GM23338 (cell line): ENCODE data around the gene HS3ST1. TPM values are rescaled to one million over a fixed set of nuclear protein-coding genes. Genes with fewer than 3 reads are reported as not detected.

Experiments
- ATAC-seq: fragments of 200-7000 bp; cut with Tn5 transposase; 3 replicates; pipeline ENCODE4 v1.9.1; 2020
- DNase-seq: peaks from one replicate; pipeline ENCODE4 v3.0.0-alpha.2; 2015; ENCODE audit warnings: low spot score
- H2AFZ ChIP-seq: fragments of 200-600 bp; sonication (generic); 2 replicates; pipeline ENCODE4 v1.8.0; 2016; ENCODE audit warnings: antibody characterized with exemption, mild to moderate bottlenecking, moderate library complexity
- H3F3A ChIP-seq: fragments of 200-600 bp; sonication (generic); replicated peaks from 2 replicates; pipeline ENCODE4 v1.8.0; 2017; ENCODE audit warnings: antibody characterized with exemption, mixed run types, low read depth
- H3K27ac ChIP-seq: fragments of 200-600 bp; sonication (generic); 2 replicates; pipeline ENCODE4 v1.6.1; 2016; ENCODE audit warnings: low read depth
- H3K27me3 ChIP-seq: fragments of 200-600 bp; sonication (generic); 2 replicates; pipeline ENCODE4 v1.8.0; 2016; ENCODE audit warnings: mild to moderate bottlenecking, mixed run types, moderate library complexity; ENCODE audit not compliant: insufficient read depth
- H3K36me3 ChIP-seq: fragments of 200-600 bp; sonication (generic); 2 replicates; pipeline ENCODE4 v1.8.0; 2016; ENCODE audit warnings: mild to moderate bottlenecking; ENCODE audit not compliant: insufficient read depth
- H3K4me1 ChIP-seq: fragments of 200-600 bp; sonication (generic); 2 replicates; pipeline ENCODE4 v1.8.0; 2016; ENCODE audit warnings: mild to moderate bottlenecking, moderate library complexity; ENCODE audit not compliant: insufficient read depth
- H3K4me2 ChIP-seq: fragments of 200-600 bp; sonication (generic); 2 replicates; pipeline ENCODE4 v1.7.1; 2017; ENCODE audit warnings: mixed run types
- H3K4me3 ChIP-seq: fragments of 200-600 bp; sonication (generic); 2 replicates; pipeline ENCODE4 v1.6.1; 2016; ENCODE audit warnings: mixed run types
- H3K79me2 ChIP-seq: fragments of 200-600 bp; sonication (generic); replicated peaks from 2 replicates; pipeline ENCODE4 v1.8.0; 2017; ENCODE audit warnings: mild to moderate bottlenecking; ENCODE audit not compliant: insufficient read depth
- H3K9me2 ChIP-seq: fragments of 200-600 bp; sonication (generic); 2 replicates; pipeline ENCODE4 v1.8.0; 2017; ENCODE audit not compliant: insufficient read depth
- H4K20me1 ChIP-seq: fragments of 200-600 bp; sonication (generic); replicated peaks from 2 replicates; pipeline ENCODE4 v1.8.0; 2017; ENCODE audit warnings: mild to moderate bottlenecking; ENCODE audit not compliant: insufficient read depth
- H3K27ac Mint-ChIP-seq: 2 replicates; pipeline ENCODE4 v1.8.0; 2020; ENCODE audit warnings: inconsistent platforms, mild to moderate bottlenecking, moderate library complexity, mixed read lengths
- H3K27me3 Mint-ChIP-seq: 3 replicates; pipeline ENCODE4 v1.8.0; 2022; ENCODE audit warnings: low read depth, mild to moderate bottlenecking, moderate library complexity, mixed read lengths, inconsistent platforms; ENCODE audit not compliant: insufficient read depth, poor library complexity
- H3K36me3 Mint-ChIP-seq: 3 replicates; pipeline ENCODE4 v1.8.0; 2021; ENCODE audit warnings: low read depth, mild to moderate bottlenecking, inconsistent platforms, moderate library complexity, mixed read lengths
- H3K4me1 Mint-ChIP-seq: 3 replicates; pipeline ENCODE4 v1.8.0; 2020; ENCODE audit warnings: mild to moderate bottlenecking, inconsistent platforms, mixed read lengths
- H3K4me3 Mint-ChIP-seq: 3 replicates; pipeline ENCODE4 v1.8.0; 2021; ENCODE audit warnings: moderate library complexity, mild to moderate bottlenecking, inconsistent platforms, mixed read lengths
- H3K9me3 Mint-ChIP-seq: 3 replicates; pipeline ENCODE4 v1.8.0; 2020; ENCODE audit warnings: moderate library complexity, mild to moderate bottlenecking, inconsistent platforms, mixed read lengths
- CREB1 ChIP-seq: fragments of 250-450 bp; sonication (Bioruptor Pico); IDR thresholded peaks from 2 replicates; pipeline ENCODE4 v1.5.0; 2020; ENCODE audit warnings: low read depth, mild to moderate bottlenecking, moderate library complexity
- ETS1 ChIP-seq: IDR thresholded peaks from 2 replicates; pipeline ENCODE4 v1.6.1; 2016; ENCODE audit warnings: antibody characterized with exemption
- EZH2 ChIP-seq: fragments of 200-600 bp; sonication (generic); IDR thresholded peaks from one replicate; pipeline ENCODE4 v1.8.0; 2017; ENCODE audit warnings: antibody characterized with exemption, mild to moderate bottlenecking, low read depth; ENCODE audit not compliant: unreplicated experiment
- EZH2phosphoT487 ChIP-seq: fragments of 200-600 bp; sonication (generic); IDR thresholded peaks from one replicate; pipeline ENCODE4 v1.8.1; 2018; ENCODE audit warnings: antibody characterized with exemption; ENCODE audit not compliant: unreplicated experiment
- JUNB ChIP-seq: IDR thresholded peaks from one replicate; pipeline ENCODE4 v1.6.1; 2016; ENCODE audit warnings: antibody characterized with exemption; ENCODE audit not compliant: unreplicated experiment
- NANOG ChIP-seq: IDR thresholded peaks from 2 replicates; pipeline ENCODE4 v1.6.1; 2016; ENCODE audit warnings: antibody characterized with exemption, borderline replicate concordance
- POLR2AphosphoS5 ChIP-seq: IDR thresholded peaks from 2 replicates; pipeline ENCODE4 v1.6.1; 2016; ENCODE audit warnings: antibody characterized with exemption, low read depth
- REST ChIP-seq: IDR thresholded peaks from one replicate; pipeline ENCODE4 v1.6.1; 2018; ENCODE audit warnings: antibody characterized with exemption; ENCODE audit not compliant: unreplicated experiment
- STAT1 ChIP-seq: IDR thresholded peaks from one replicate; pipeline ENCODE4 v1.6.1; 2016; ENCODE audit warnings: antibody characterized with exemption; ENCODE audit not compliant: unreplicated experiment
- ZNF114 ChIP-seq: fragments of 250-450 bp; sonication (Bioruptor Pico); IDR thresholded peaks from 2 replicates; pipeline ENCODE4 v1.5.0; 2020; ENCODE audit warnings: mild to moderate bottlenecking, moderate library complexity
- ZNF331 ChIP-seq: fragments of 250-450 bp; sonication (Bioruptor Pico); IDR thresholded peaks from 2 replicates; pipeline ENCODE4 v1.5.0; 2020; ENCODE audit warnings: low read depth, mild to moderate bottlenecking, moderate library complexity
- polyA plus RNA-seq: library from polyadenylated mRNA; unstranded; fragments of >200 nt; fragmentation: Nextera tagmentation; extraction: Ambion mirVana; gene quantifications from 2 replicates; pipeline ENCODE4 v1.2.1, GENCODE V29; 2016
- total RNA-seq: library from RNA; depleted of rRNA; stranded (reverse); fragments of >200 nt; shearing (Covaris generic); gene quantifications from 2 replicates; pipeline ENCODE4 v1.2.3, GENCODE V29; 2014
- TF ChIP-seq, protein P1 (sequence below), 2 experiments: fragments of 200-600 bp in 1 of 2; sonication (generic) in 1 of 2; conservative IDR thresholded peaks; 2 replicates each; pipeline versions ENCODE4 v1.5.1 to v1.6.1; 2016 to 2017; ENCODE audit warnings: antibody characterized with exemption in 2 of 2, low read depth in 2 of 2, mild to moderate bottlenecking in 2 of 2, moderate library complexity in 1 of 2
- TF ChIP-seq, protein P2 (sequence below): fragments of 250-450 bp; sonication (Bioruptor Pico); IDR thresholded peaks from 2 replicates; pipeline ENCODE4 v1.5.0; 2020; ENCODE audit warnings: mild to moderate bottlenecking, moderate library complexity

Gene HS3ST1
- total and polyA plus RNA-seq, 2 experiments from 2014 or later, result 0.94 to 1.3 TPM

DNA sequence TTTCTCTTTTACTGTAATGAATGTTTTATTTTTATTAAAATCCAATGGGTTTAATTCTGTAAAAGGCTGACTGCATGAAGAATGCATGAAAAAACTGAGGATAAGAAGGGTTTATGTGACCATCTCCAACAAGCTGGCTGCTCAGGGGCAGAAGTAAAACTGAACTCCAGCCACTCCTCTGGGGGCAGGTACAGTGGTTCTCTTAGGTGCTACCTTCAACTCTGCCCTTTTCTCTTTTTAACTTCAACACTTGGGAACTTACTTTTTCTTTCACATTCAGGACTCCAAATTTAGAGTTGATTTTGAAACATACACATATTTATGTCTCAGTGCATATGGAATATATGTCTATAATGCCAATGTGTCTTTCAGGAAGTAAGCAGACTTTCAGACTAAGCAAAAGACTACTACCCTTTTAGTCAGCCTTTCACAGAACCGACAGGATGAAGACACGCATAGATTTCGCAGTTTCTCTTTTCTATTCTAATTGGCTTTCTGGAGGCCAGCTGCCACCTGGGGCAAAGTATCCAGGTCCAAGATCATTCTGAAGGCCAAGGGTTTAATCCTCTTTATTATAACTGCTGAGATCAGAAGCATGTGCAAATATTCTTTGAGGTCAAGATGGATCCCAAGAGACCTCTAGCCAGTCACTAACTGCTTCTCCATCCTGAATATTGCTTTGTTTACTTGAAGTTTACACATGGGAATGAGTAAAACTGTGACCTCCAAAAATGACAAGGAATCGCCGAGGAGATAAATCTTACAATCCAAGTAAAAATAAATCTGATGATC lies 30.7 kb downstream of the HS3ST1 start:
- no peaks in the 10 kb centered on the region; the same call in 2 of the 3 replicates for H3K9me3 Mint-ChIP-seq
- Histone ChIP-seq H3F3A (no peaks in the 10 kb centered on the region), H3K79me2 (no peaks in the 10 kb centered on the region), H3K4me3 (no peak overlapping the region), H3K4me1 (no peaks in the 10 kb centered on the region), H3K27ac (no peak overlapping the region), H3K36me3 (no peaks in the 10 kb centered on the region), H3K4me2 (no peak overlapping the region), H4K20me1 (no peaks in the 10 kb centered on the region), H2AFZ (no peak overlapping the region), H3K27me3 (no peaks in the 10 kb centered on the region), H3K9me2 (no peaks in the 10 kb centered on the region)
- peaks cover 7% of the 10 kb centered on the region; the same call in 1 of the 3 replicates for H3K36me3 Mint-ChIP-seq
- TF ChIP-seq POLR2AphosphoS5 (no peak), REST (no peak), ZNF331 (CRISPR knock-in tag) (no peak), ETS1 (no peak), JUNB (no peak), ZNF114 (CRISPR knock-in tag) (no peak), CREB1 (no peak), EZH2phosphoT487 (no peak), EZH2 (no peak), STAT1 (no peak), NANOG (no peak)
- TF ChIP-seq, protein P1, sequence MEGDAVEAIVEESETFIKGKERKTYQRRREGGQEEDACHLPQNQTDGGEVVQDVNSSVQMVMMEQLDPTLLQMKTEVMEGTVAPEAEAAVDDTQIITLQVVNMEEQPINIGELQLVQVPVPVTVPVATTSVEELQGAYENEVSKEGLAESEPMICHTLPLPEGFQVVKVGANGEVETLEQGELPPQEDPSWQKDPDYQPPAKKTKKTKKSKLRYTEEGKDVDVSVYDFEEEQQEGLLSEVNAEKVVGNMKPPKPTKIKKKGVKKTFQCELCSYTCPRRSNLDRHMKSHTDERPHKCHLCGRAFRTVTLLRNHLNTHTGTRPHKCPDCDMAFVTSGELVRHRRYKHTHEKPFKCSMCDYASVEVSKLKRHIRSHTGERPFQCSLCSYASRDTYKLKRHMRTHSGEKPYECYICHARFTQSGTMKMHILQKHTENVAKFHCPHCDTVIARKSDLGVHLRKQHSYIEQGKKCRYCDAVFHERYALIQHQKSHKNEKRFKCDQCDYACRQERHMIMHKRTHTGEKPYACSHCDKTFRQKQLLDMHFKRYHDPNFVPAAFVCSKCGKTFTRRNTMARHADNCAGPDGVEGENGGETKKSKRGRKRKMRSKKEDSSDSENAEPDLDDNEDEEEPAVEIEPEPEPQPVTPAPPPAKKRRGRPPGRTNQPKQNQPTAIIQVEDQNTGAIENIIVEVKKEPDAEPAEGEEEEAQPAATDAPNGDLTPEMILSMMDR (conservative IDR thresholded peaks at IDR 0.05; ENCODE audit: low read depth in 2 of 2), result no peak
- TF ChIP-seq, protein P2, sequence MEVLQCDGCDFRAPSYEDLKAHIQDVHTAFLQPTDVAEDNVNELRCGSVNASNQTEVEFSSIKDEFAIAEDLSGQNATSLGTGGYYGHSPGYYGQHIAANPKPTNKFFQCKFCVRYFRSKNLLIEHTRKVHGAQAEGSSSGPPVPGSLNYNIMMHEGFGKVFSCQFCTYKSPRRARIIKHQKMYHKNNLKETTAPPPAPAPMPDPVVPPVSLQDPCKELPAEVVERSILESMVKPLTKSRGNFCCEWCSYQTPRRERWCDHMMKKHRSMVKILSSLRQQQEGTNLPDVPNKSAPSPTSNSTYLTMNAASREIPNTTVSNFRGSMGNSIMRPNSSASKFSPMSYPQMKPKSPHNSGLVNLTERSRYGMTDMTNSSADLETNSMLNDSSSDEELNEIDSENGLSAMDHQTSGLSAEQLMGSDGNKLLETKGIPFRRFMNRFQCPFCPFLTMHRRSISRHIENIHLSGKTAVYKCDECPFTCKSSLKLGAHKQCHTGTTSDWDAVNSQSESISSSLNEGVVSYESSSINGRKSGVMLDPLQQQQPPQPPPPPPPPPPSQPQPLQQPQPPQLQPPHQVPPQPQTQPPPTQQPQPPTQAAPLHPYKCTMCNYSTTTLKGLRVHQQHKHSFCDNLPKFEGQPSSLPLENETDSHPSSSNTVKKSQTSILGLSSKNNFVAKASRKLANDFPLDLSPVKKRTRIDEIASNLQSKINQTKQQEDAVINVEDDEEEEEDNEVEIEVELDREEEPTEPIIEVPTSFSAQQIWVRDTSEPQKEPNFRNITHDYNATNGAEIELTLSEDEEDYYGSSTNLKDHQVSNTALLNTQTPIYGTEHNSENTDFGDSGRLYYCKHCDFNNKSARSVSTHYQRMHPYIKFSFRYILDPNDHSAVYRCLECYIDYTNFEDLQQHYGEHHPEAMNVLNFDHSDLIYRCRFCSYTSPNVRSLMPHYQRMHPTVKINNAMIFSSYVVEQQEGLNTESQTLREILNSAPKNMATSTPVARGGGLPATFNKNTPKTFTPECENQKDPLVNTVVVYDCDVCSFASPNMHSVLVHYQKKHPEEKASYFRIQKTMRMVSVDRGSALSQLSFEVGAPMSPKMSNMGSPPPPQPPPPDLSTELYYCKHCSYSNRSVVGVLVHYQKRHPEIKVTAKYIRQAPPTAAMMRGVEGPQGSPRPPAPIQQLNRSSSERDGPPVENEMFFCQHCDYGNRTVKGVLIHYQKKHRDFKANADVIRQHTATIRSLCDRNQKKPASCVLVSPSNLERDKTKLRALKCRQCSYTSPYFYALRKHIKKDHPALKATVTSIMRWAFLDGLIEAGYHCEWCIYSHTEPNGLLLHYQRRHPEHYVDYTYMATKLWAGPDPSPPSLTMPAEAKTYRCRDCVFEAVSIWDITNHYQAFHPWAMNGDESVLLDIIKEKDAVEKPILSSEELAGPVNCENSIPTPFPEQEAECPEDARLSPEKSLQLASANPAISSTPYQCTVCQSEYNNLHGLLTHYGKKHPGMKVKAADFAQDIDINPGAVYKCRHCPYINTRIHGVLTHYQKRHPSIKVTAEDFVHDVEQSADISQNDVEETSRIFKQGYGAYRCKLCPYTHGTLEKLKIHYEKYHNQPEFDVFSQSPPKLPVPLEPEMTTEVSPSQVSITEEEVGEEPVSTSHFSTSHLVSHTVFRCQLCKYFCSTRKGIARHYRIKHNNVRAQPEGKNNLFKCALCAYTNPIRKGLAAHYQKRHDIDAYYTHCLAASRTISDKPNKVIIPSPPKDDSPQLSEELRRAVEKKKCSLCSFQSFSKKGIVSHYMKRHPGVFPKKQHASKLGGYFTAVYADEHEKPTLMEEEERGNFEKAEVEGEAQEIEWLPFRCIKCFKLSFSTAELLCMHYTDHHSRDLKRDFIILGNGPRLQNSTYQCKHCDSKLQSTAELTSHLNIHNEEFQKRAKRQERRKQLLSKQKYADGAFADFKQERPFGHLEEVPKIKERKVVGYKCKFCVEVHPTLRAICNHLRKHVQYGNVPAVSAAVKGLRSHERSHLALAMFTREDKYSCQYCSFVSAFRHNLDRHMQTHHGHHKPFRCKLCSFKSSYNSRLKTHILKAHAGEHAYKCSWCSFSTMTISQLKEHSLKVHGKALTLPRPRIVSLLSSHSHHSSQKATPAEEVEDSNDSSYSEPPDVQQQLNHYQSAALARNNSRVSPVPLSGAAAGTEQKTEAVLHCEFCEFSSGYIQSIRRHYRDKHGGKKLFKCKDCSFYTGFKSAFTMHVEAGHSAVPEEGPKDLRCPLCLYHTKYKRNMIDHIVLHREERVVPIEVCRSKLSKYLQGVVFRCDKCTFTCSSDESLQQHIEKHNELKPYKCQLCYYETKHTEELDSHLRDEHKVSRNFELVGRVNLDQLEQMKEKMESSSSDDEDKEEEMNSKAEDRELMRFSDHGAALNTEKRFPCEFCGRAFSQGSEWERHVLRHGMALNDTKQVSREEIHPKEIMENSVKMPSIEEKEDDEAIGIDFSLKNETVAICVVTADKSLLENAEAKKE (CRISPR knock-in tag), result no peak
- peaks cover 5% of the 10 kb centered on the region for H3K27me3 Mint-ChIP-seq
- H3K4me3 Mint-ChIP-seq, result no peak overlapping the region
- H3K4me1 Mint-ChIP-seq, result peaks cover 12% of the 10 kb centered on the region
- ATAC-seq (no peak), DNase-seq (no peak)
- H3K27ac Mint-ChIP-seq, result no peak overlapping the region
